Stimulated activated naive CD8-positive, alpha-beta T cell treated with anti-CD3 and anti-CD28 coated beads, Interleukin-15, Interleukin-2, amounts not matched to agents 100 ng/mL and 50 ng/mL, for 24 hours (primary cell): ENCODE results near the gene UPK3BL1.
"Not testable (repeated sequence)": the region's sequence is repeated elsewhere in the genome, so short reads cannot be mapped to it uniquely, and the experiment has no call there.

Experiments
- H3K27ac Mint-ChIP-seq: one replicate; pipeline ENCODE4 v1.8.0; 2021; ENCODE audit warnings: mild to moderate bottlenecking, mixed read lengths
- H3K27me3 Mint-ChIP-seq: one replicate; pipeline ENCODE4 v1.8.0; 2021; ENCODE audit warnings: mixed read lengths
- H3K36me3 Mint-ChIP-seq: one replicate; pipeline ENCODE4 v1.8.0; 2021; ENCODE audit warnings: low read depth, mixed read lengths
- H3K4me1 Mint-ChIP-seq: one replicate; pipeline ENCODE4 v1.8.0; 2021; ENCODE audit warnings: low read depth, mixed read lengths
- H3K4me3 Mint-ChIP-seq: one replicate; pipeline ENCODE4 v1.8.0; 2021; ENCODE audit warnings: mild to moderate bottlenecking, mixed read lengths
- H3K9me3 Mint-ChIP-seq: one replicate; pipeline ENCODE4 v1.8.0; 2021; ENCODE audit warnings: mixed read lengths

The UPK3BL1 gene

GRCh38 chr7:102610441-102610840 lies 32.1 kb downstream of the UPK3BL1 start:
- H3K4me1 Mint-ChIP-seq, H3K36me3 Mint-ChIP-seq, H3K9me3 Mint-ChIP-seq, H3K27me3 Mint-ChIP-seq, H3K4me3 Mint-ChIP-seq, H3K27ac Mint-ChIP-seq: not testable (repeated sequence)

DNA sequence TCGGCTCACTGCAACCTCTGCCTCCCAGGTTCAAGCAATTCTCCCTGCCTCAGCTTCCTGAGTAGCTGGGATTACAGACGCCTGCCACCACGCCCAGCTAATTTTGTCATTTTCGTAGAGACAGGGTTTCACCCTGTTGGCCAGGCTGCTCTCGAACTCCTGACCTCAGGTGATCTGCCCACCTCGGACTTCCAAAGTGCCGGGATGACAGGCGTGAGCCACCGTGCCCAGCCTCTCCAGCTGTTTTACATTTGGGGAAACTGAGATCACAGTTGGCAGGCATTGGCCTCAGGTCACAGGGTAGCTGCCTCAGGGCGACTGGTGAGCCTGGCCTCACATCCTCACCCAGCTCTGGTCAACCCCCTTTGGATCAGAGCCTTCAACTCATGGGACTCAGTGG lies 32.9 kb downstream of the UPK3BL1 start:
- H3K9me3 Mint-ChIP-seq, H3K27me3 Mint-ChIP-seq, H3K27ac Mint-ChIP-seq: not testable (repeated sequence)

GRCh38 chr7:102606848-102607247 lies 35.7 kb downstream of the UPK3BL1 start:
- not testable (repeated sequence) for H3K36me3 Mint-ChIP-seq, H3K4me1 Mint-ChIP-seq, H3K4me3 Mint-ChIP-seq, H3K27ac Mint-ChIP-seq, H3K27me3 Mint-ChIP-seq, H3K9me3 Mint-ChIP-seq

More for the DNA sequence above, 32.9 kb downstream of the UPK3BL1 start:
- not testable (repeated sequence) for H3K36me3 Mint-ChIP-seq, H3K4me1 Mint-ChIP-seq, H3K4me3 Mint-ChIP-seq

GRCh38 chr7:102604431-102605145 lies 38.0 kb downstream of the UPK3BL1 start:
- H3K4me1 Mint-ChIP-seq, H3K36me3 Mint-ChIP-seq, H3K27me3 Mint-ChIP-seq, H3K9me3 Mint-ChIP-seq, H3K4me3 Mint-ChIP-seq, H3K27ac Mint-ChIP-seq: not testable (repeated sequence)

- H3K36me3 Mint-ChIP-seq, H3K27me3 Mint-ChIP-seq, H3K4me3 Mint-ChIP-seq, H3K9me3 Mint-ChIP-seq, H3K27ac Mint-ChIP-seq, H3K4me1 Mint-ChIP-seq: not testable (repeated sequence)
Measured at GRCh38 chr7:102602317-102602716, 40.3 kb downstream of the UPK3BL1 start.

DNA sequence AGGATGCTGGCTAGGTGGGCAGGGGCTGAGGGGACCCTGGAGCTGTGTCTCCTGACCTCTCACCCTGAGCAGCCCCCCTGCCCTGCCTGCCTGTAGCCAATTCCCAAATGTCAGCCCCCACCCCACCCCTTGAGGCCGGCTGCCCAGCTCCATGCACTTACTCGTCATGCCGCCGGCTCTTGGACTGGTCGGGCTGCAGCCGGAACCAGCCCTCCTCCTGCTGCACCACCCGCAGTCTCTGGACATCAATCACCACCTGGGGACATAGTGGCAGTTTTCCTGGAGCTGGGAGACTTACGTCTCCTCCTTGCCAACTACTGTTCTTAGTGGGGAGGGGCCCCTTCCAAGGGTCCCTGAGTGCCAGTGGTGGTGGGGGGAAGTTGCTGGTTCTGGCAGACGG lies 42.9 kb downstream of the UPK3BL1 start:
- not testable (repeated sequence) for H3K27me3 Mint-ChIP-seq, H3K9me3 Mint-ChIP-seq, H3K36me3 Mint-ChIP-seq, H3K4me3 Mint-ChIP-seq, H3K4me1 Mint-ChIP-seq, H3K27ac Mint-ChIP-seq

DNA sequence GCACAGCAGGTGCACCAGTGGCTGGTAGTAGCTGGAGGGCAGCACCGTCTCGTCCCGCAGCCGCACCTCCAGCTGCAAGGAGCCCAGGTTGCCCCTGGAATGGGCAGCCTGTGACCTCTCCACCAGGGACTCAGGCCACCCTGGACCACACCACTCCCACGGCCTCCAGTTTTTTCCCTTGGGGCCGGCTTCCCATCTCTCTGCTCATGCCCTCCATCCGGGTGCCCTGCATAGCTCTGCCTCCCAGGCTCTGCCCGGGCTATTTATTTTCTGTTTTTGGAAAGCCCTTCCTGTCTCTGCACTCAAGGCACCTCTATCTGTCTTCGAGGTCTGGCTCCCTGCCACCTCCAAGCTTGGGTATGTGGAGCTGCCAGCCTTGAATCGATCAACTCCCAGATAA lies 46.6 kb downstream of the UPK3BL1 start:
- not testable (repeated sequence) for H3K9me3 Mint-ChIP-seq, H3K36me3 Mint-ChIP-seq, H3K4me1 Mint-ChIP-seq, H3K27ac Mint-ChIP-seq, H3K27me3 Mint-ChIP-seq, H3K4me3 Mint-ChIP-seq

GRCh38 chr7:102593637-102594334 lies 48.8 kb downstream of the UPK3BL1 start:
- not testable (repeated sequence) for H3K4me1 Mint-ChIP-seq, H3K27ac Mint-ChIP-seq, H3K9me3 Mint-ChIP-seq

GRCh38 chr7:102592477-102593019 lies 50.0 kb downstream of the UPK3BL1 start:
- not testable (repeated sequence) for H3K9me3 Mint-ChIP-seq, H3K4me3 Mint-ChIP-seq, H3K27me3 Mint-ChIP-seq, H3K36me3 Mint-ChIP-seq, H3K27ac Mint-ChIP-seq, H3K4me1 Mint-ChIP-seq

More at GRCh38 chr7:102593637-102594334, 48.8 kb downstream of the UPK3BL1 start:
- not testable (repeated sequence) for H3K36me3 Mint-ChIP-seq, H3K27me3 Mint-ChIP-seq, H3K4me3 Mint-ChIP-seq

DNA sequence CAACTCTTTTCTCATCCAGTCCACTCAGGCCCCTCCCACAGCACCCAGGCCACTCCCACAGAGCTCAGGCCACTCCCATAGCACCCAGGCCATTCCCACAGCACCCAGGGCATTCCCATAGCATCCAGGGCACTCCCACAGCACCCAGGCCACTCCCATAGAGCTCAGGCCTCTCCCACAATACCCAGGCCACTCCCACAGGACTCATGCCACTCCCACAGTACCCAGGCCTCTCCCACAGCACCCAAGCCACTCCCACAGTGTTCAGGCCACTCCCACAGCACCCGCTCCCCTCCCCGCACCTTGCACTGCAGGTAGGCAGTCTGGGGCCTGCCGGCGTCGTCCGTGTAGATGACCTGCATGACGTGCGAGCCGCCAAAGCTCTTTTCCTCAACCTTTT lies 52.7 kb downstream of the UPK3BL1 start:
- not testable (repeated sequence) for H3K27me3 Mint-ChIP-seq

More for the DNA sequence above, 52.7 kb downstream of the UPK3BL1 start:
- not testable (repeated sequence) for H3K4me1 Mint-ChIP-seq, H3K9me3 Mint-ChIP-seq, H3K27ac Mint-ChIP-seq, H3K36me3 Mint-ChIP-seq, H3K4me3 Mint-ChIP-seq
